ENCODE results near the gene BRINP2.

- TF ChIP-seq CTCF (IDR thresholded peaks at IDR 0.05): no peak
- no peak for TF ChIP-seq POLR2A (IDR thresholded peaks at IDR 0.05)
Measured at GRCh38 chr1:177273141-177273540, 102.4 kb downstream of the BRINP2 start.
